SKM-1 (cell line): ENCODE data around the gene RAPGEF5.

Source experiments
- DNase-seq: peaks from one replicate; lab custom pipeline; 2025; ENCODE audit not compliant: unreplicated experiment; lab: John Stamatoyannopoulos, UW

The RAPGEF5 gene

DNA sequence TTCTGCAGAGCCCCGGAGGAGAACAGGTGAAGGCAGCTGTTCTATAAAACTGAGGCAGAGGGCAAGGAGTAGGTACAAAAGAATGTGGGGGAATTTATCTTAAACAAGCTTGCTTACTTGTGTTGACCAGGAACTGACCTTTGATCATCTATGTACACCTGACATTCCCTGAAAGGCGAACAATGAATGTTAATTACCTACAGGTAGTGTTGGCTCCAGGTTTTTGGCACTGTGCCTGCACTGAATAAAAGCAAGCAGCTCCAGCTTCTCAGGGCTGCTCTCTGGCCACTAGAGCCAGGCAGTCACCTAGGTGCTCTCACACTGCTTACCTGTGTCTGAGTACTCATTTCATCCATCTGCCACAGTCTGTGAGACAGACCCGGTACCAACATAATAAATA is 87.0 kb downstream of the RAPGEF5 start:
- DNase-seq = no peak

DNA sequence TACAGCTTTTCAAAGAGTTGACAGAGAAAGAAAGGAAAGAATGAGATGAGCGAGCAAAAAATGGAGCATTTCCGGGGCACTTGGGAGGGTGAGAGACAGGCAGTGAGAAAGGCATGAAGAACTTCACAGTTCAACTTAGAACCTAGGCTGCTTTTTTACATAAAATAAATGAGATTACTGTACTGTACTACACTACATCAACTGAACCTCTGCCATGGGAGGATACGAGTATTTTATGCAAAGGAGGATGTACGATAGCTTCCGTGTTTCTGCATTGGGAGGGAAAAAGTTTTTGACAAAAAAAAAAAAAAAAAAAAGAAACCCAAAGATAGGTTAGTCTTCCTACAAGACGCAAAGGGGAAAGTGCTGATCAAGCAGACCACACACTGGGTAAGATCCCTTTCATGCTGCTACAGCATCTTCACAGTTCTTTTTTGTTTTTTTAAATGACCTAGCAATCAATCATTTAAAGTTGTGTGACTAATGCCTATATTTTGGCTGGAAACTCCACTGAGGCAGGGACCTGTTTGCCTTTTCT is 88.0 kb downstream of the RAPGEF5 start:
- DNase-seq = no peak

DNA sequence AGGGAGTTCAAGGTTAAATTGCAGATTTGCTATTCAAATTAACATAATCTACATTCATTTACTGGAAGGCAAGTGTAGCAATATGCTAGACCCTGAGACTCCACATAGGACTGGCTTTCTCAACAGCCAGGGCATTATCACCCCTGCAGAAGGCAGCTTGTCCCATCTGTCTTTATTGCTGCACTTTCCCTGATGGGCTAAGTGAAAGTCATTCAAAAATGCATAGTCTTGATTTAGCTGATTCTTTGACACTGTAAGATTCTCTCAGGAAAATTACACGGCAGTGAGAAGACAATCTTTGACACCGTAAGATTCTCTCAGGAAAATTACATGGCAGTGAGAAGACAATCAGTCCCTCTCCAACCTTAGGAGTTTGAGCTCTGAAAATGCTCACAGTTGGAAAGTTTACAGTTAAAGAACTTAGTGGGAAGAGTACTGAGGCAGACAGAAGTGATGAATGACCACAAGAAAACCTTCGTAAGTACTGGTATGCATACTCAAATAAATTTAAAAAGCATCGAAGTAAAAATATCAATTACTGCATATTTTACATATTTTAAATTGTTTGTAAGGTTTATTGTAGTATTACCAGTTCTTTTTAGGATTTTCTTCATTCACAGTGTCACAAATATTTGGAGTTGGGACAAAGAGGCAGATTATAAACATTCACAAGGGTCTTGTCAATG is 88.9 kb downstream of the RAPGEF5 start:
- no peak for DNase-seq

DNA sequence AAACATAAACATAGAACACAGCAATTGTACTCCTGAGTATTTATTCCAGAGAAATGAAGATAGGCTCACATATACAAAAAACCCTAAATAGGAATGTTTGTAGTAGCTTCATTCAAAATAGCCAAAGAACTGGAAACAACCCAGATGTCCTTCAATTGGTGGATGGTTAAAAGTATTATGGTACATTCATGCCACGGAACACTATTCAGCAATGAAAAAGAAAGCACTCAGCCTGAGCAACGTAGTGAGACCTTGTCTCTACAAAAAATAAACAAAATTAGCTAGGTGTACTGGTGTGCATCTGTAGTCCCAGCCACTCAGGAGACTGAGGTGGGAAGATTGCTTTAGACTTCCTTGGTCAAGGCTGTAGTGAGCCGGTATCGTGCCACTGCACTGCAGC is 94.4 kb downstream of the RAPGEF5 start:
- DNase-seq = no peak

DNA sequence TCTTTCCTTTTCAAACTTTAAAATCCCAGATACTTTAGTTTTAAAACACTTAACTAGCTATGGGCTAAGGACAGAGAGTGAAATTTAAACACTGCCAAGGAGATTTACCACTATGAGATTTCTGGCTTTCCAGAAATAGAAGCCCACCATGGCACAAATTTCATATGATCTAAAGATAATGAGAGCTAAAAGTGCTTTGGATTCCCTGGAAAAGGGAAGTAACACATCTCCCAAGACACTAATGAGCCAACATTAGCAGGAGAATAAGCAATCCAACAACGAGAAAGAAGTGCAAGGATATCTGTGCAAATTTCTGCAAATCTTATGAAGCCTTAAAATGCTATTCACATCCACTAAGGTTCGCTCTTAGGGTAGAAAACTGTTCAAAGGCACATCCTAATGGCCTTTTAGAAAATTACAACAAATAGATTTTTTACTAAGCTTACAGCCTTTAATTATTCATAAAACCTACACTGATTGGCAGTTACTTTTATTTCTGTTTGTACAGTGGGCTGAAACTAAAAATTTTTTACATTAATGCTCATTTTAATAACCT is 100.3 kb downstream of the RAPGEF5 start:
- DNase-seq = no peak

DNA sequence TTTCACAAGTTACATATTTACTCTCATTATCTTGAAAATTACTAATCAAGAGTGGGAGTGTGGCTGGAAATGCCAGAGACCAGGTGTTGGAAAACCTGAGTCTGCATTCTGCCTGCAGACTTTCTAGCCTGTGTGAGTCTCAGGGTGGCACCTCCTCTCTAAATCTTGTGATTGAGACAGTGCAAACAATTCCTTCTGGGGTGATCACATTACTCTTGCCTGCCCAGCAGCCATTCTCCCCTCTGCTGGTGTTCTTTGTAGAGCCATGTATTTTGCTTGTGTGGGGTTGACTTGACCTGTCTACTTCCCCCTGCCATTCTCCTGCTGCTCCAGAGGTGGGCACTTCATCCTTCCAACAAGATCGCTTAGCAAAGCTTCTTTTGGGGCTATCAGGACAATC is 101.1 kb downstream of the RAPGEF5 start:
- DNase-seq = no peak

DNA sequence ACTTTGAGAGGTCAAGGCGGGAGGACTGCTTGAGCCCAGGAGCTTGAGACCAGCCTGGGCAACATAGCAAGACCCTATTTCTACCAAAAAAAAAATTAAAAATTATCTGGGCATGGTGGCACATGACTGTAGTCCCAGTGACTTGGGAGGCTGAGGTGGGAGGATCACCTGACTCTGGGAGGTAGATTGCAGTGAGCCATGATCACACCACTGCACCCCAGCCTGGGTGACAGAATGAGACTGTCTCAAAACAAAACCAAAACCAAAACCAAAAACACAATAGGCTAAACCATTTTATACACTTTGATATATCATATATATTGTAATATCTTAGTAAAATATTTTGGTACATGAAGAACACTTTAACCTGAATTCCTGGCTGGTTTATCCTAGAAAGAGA is 101.6 kb downstream of the RAPGEF5 start:
- DNase-seq = no peak

DNA sequence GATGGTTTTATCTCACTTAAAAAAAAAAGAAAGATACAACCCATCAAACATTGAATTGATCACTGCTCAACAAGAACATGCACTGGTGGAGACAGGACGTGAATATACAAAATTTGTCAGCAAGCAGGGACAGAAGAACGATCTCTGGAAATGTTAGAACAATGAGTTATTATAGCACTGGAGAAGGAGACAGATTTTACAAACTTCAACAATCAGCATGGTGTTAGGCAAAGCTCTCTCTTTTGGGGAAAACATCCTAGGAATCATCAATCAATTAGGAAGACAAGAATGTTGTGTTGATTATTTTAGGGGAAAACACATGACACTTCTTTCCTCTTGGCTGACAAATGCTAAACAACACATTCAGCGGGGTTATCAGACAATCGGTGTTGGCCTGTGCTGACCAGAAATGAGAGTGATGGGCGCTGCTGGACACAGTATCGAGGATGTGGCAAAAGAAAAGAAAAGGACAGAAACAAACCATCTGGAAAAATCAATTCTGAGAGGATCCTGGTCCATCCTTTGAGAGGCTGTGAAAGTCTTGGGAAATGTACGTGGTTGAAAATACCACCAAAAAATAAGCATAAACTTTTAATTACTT is 103.9 kb downstream of the RAPGEF5 start:
- no peak for DNase-seq

DNA sequence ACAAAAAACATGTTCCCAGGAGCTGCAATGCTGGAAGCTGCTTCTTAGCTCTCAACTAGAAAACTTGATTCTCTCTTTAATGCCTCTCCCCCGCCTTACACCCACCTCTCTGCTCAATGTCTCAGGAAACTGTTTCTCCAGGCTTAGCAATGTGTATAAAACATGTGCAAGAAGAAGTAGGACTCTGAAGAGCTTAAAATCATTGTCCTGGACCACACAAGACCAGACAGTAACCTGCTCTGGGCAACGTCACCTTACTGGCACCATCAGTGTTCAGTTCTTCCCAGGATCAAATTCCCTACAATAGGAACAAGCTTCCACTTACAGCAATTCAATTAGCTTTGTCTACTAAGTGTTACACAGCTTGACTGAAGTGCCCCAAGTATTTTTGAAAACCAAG is 104.9 kb downstream of the RAPGEF5 start:
- DNase-seq = no peak

DNA sequence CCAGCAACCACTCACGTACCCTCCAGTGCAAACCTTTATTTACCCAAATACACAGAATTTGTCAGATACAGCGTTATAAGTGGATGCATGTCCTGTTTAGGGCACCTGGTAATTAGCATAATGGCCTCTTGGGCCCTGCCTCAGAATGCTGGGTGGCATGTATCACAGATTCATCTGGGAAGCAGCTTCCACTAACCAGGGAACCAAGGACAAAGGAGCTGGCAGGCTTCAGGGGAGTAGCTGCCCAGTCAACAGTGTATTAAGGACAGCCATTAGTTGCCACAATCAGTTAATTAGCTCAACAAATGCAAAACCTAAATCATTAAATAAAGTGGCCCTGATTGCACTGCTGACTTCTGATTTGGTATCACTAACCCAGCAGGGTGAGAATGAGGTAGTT is 105.7 kb downstream of the RAPGEF5 start:
- no peak for DNase-seq

DNA sequence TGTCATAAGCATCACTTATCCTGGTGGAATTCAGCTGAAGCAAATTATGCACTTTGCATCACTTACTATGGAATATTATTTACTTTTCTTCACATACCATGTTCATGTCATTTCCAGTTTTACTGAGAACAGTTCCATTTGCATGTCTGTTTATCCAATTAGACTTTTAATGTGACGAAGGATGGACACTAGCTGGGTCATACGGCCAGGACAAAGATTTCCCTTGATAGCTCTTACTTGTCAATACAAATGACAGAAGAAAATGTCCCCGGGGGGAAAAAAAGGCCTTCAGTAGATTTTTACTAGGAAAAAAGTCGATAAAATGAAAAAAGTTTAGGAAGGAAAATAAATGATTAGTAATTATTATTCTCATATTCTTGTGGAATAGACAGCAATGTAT is 106.6 kb downstream of the RAPGEF5 start:
- no peak for DNase-seq

DNA sequence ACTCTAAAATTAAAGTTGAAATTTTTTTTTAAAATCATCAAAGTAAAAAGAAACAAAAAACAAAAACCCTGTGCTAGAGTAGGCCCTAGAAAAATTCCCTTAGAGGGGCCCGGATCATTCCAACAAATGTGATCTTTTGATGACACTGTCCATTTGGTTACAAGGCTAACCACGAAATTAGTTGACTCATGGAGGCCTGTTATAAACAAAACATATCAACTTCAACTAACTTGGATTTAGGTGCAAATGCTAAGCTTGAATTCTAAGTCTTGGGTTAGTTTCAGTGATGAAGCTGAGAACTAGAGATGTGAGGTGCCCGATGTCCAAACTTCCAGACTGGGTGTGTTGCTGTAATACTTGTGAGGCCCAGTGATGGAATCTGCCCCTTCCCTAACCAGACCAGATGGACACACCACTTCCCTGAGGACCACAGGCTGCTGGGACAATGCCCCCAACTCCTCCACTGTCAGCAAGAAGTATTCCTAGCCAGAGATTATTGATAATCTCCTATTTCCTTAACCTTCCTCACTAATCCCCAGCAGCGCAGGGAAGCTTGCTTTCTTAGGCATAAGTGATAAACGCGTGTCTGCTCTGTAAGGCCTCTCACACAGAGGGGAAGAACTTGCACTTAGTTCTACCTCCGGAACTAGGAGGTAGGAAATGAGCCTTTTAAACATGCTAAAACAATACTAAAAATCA is 108.7 kb downstream of the RAPGEF5 start:
- DNase-seq = no peak

DNA sequence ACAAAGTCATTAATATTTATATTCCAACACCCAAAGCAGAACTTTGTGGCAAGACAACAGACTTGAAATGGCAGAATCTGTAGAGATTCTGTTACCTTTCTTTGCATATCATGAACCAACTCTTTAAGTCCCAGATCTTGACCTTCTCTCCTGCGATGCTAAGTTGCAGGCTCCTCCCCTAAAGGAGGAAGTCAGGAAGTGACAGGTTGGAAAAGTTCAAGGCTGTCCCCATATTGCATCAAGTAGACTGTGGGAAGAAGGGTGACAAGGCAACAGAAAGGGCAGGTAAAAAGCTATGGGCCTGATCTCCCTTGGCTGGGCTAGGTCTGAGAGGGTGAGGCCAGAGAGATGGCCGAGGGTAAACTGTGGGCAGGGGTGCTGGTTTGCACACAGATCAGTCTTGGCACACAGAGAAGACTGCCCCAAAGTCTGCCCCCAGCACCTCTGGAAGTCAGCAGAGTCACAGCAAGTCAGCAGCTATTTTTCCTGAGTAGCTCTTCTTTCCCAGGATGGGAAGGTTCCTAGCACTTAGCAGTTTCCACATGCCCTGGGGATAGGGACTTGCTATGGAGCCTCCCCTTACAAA is 115.1 kb downstream of the RAPGEF5 start:
- DNase-seq = no peak

DNA sequence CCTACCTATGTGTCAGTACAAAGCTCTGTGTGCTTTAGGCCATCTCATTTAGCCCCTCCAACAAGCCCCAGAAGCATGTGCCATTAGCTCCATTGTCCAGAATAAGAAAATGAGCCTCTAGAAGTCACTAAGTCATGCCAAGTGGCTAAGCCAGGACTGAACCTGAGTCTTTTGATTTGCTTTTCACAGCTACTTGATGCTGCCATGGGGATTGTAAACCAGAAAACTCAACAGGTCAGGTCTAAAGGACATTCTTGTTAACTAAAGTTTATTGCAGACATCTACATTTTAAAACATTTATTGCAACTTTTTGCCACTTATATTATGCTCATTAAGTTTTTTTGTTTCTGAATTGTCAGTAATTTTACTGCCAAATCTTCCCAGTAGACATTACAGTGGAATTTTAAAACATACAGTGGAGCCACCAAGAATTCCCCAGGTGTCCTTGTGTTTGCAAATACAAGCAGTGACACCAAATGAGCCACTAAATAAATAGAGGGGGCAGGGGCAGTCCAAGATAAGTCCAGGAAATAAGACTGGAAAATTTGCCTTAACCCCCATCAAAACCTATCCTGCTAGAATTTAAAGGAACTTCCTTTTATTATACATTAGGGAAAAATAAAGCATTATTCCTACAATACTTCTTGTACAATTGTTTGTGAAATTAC is 115.9 kb downstream of the RAPGEF5 start:
- no peak for DNase-seq

DNA sequence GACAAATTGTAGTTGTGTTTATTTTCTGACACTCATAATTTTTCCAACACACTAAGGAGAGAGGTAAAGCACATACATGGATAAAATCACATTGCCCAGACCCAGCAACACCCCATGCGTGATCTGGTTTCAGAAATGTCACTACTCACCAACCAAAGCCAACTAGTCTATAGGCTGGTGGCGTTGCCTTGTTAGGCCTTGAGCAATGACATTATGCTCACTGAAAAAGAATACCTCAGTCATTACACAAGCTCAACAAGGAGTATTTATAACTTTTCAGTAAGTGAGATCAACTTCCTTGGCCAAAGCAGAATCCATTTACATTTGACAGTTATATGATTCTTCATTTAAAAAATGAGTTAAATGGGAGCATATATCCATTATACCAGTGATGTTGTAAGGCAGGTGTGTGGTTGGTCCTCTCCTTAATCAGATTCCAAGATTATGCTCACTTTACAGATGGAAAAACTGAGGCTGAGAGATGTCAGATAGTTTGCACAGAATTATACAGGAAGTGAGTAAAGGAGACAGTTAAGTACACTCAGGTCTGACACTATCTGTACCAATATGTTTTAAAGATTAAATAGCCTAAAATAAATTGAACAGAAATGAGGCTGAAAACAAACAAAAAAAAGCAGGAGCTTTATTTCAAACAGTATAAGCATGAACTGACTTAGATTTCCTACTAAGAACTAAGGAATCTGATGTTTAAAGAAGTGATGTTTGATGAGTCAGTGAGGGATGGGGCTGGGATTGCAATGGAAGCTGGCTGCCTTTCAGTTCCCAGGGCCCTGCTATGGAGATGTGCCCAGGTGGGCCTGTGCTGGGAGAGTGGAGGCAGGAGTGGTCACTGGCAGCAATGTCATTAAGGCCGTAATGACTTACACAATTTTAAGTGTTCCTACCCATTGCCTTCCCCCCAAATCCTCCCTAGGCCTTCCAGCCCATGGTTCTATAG is 118.3 kb downstream of the RAPGEF5 start:
- DNase-seq = no peak

DNA sequence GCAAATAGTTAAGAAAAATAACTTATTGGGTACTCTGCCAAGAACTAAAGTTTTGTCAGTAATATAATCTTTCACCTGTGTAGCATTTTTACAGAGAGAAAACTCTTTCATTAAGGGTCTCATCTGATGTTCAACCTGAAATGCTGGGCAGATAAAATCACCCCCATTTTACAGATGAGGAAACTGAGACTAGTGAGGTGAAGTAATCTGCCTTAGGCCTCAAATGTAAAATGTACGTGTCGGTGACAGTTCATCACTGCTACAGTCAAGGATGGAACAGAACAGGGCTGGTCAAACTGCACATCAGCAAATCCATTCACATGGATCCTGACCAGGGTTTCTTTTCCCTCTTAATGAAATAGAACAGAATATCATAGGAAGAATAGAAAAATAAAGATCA is 121.8 kb downstream of the RAPGEF5 start:
- no peak for DNase-seq

DNA sequence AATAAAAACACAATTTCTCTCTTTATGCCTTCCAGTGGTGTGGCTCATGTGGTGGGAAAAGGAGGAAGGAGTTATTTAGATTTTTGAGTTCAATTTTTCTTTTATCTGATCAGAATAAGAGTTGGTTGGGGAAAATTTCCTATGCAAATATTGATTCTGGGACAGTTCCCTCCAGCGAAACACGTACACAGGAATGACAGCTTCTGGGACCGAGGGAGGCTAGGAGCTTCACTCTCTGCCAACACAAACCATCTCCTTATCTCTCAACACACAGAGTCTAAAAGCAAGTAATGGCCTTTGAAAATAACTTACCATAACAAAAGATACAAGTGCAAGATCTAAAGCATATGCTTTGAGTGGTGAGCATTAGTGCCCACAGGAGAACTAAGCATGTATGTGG is 122.7 kb downstream of the RAPGEF5 start:
- no peak for DNase-seq

DNA sequence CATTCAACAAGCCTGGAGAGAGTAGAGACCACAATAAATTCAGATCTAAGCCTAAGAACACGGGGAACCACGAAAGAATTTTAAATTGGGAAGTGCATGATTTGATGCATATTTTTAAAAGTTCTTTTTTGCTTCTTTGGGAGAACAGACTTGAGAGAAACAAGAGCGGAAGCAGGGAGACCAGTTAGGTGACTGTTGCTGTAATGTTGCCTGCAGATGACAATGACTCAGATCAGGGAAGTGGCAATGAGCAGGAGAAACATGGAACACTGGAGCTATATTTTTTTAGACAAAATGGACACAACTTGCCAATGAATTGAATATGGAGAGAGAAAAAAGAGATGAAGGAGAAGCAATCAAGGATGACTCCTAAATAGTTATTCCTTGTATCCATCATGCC is 125.1 kb downstream of the RAPGEF5 start:
- DNase-seq = no peak

DNA sequence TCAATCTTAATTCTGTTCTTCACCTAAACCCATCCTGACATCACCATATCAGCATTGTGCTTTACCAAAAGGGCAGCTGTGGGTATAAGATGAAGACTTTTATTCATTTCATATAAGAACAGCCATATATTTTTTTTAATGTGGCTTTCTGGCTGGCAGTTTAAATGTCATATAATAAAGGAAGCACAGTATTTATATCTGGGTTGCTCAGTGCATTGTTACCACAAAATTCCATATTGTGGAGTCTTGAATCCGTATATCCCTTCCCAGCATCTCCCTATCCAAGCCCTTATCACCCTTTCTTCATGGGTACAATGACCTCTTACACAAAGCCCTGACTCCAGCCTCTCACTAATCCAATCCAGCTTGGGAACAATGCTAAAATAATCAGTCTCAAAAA is 125.8 kb downstream of the RAPGEF5 start:
- no peak for DNase-seq

DNA sequence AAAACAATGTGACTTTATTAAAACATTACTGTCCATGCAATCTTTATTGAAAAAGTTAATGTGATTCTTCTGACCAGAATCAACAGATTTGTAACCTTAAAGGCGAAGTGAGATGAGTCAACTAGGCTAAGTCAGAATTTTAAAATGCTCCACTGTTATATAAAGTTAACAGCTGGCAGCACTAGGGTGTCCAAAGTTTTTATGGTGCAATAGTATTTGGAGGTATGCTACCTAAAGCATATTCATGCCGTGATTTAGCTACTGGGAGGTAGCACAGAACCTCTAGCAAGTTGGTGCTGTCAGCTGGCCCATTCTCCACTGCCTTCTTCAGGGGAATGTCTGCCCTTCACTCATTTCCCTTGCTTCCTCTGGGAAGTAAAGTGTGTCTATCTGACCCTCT is 126.7 kb downstream of the RAPGEF5 start:
- no peak for DNase-seq
